Coronary artery (tissue), 2 donors: Measurements from ENCODE around the gene ATAD2B.
"Not testable (repeated sequence)": the region's sequence is repeated elsewhere in the genome, so short reads cannot be mapped to it uniquely, and the experiment has no call there.

Source experiments
- DNase-seq: peaks from one replicate; pipeline ENCODE4 v3.0.0-alpha.2; 2017; ENCODE audit warnings: low spot score
- H3K27ac ChIP-seq, 2 donors: fragments of 200-600 bp; sonication (generic); one replicate each; pipeline ENCODE4 v1.5.1; 2016 to 2019
- H3K4me3 ChIP-seq: fragments of 200-600 bp; sonication (generic); 2 replicates; pipeline ENCODE4 v1.5.1; 2016; ENCODE audit warnings: mild to moderate bottlenecking, moderate library complexity
- TF ChIP-seq, protein P1 (sequence below): fragments of 200-600 bp; sonication (generic); IDR thresholded peaks from one replicate; pipeline ENCODE4 v1.5.1; 2019; ENCODE audit warnings: antibody characterized with exemption

ATAD2B gene

DNA sequence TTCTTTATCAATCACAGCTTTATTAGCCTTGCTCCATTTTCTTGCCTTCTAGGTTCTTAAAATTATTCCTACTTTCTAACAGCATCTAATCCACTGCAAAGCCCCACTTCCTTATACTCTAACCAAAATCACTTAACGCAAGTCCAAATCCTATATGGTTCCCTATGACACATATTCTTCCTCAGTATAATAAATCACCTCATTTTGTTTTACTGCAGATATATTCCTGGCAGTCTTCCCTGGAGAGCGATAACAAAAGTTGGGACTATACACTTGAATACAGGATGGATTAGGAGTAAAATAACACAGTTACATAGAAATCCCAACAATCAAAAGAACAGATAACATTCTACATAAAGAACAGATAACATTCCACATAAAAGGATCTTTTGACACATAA lies 144.8 kb downstream of the ATAD2B start:
- H3K27ac ChIP-seq = no peak overlapping the region
- DNase-seq = no peak
- TF ChIP-seq, protein P1, sequence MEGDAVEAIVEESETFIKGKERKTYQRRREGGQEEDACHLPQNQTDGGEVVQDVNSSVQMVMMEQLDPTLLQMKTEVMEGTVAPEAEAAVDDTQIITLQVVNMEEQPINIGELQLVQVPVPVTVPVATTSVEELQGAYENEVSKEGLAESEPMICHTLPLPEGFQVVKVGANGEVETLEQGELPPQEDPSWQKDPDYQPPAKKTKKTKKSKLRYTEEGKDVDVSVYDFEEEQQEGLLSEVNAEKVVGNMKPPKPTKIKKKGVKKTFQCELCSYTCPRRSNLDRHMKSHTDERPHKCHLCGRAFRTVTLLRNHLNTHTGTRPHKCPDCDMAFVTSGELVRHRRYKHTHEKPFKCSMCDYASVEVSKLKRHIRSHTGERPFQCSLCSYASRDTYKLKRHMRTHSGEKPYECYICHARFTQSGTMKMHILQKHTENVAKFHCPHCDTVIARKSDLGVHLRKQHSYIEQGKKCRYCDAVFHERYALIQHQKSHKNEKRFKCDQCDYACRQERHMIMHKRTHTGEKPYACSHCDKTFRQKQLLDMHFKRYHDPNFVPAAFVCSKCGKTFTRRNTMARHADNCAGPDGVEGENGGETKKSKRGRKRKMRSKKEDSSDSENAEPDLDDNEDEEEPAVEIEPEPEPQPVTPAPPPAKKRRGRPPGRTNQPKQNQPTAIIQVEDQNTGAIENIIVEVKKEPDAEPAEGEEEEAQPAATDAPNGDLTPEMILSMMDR = no peak
- no peak overlapping the region for H3K4me3 ChIP-seq

DNA sequence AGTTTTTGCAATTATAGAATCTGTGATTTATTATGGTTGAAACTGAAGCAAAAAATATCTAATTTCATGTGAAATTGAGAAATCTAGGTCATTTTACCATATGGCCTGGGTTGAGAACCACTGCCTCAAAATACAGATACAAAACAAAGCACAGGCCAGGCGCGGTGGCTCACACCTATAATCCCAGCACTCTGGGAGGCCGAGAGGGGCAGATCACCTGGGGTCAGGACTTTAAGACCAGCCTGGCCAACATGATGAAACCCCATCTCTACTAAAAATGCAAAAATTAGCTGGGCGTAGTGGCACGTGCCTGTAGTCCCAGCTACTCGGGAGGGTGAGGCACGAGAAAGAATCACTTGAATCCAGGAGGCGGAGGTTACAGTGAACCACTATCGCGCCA lies 146.5 kb downstream of the ATAD2B start:
- not testable (repeated sequence) for H3K27ac ChIP-seq, H3K4me3 ChIP-seq, DNase-seq

DNA sequence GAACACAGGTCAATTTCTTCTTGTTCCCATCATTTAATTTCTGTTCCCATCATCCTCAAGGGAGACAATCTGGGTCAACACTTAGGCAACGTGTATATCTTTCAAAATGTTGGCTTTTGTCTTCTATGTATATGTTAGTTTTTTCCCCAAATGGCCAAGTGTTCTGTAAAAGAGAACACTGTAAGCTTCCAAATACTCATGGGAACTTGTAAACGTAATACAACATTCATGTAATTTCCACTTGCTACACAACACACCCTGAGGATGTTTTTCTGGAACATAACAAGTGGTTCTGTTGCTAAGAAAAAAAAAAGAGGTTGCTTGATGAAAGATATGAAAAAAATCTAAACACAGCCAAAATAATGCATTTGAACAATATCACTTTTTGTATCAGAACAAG lies 149.1 kb downstream of the ATAD2B start:
- Histone ChIP-seq H3K4me3 (no peak overlapping the region), H3K27ac (no peak overlapping the region)
- TF ChIP-seq, protein P1 = no peak
- no peak for DNase-seq

DNA sequence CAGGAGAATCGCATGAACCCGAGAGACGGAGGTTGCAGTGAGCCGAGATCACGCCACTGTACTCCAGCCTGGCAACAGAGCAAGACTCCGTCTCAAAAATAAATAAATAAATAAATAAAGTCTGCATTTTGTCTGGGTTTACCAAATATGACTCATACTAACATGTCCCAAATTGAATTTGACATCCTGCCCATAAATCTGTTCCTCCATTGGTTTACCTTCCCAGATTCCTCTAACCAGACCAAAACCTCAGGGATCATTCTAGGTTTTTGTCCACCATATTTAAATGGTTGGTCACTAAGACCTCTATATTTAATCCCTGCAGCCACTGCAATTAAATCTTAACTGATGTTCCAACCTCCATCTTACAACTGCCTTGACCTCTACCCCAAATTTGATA lies 150.9 kb downstream of the ATAD2B start:
- no peak overlapping the region for H3K4me3 ChIP-seq
- H3K27ac ChIP-seq = no peak overlapping the region
- TF ChIP-seq, protein P1 = no peak
- no peak for DNase-seq

DNA sequence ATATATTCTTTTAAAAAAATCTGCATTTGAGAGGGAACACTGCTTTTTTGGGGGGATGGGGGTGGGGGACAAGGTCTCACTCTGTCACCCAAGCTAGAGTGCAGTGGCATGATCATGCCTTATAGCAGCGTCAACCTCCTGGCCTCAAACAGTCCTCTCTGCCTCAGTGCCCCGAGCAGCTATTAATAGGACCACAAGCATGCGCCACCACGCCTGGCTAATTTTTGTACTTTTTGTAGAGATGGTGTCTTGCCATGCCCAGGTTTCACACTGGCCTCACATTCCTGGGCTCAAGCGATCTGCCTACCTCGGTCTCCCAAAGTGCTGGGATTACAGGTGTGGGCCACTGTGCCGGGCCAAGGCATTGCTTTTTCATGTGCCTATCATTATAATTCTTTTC lies 154.2 kb downstream of the ATAD2B start:
- no peak overlapping the region for H3K27ac ChIP-seq

DNA sequence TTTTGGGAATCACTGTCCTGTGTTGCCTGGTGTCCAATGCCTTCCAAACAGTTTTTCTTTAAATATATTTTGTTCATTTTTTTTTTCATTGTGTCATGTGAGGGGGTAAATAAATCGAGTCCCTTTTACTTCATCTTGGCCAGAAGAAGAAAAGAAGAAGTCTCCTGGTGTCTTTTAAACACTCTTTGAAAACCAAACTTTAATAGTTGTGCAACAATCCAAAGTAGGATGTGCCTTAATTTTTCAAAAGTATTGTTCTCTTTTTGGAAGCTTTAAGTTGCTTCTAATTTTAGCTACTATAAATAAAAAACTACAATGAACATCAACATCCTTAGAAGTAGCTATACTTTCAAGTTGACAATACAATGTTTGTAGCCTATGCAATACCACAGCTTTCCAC lies 154.9 kb downstream of the ATAD2B start:
- no peak overlapping the region for H3K4me3 ChIP-seq
- no peak for DNase-seq
- TF ChIP-seq, protein P1 = no peak

More for the DNA sequence above, 154.2 kb downstream of the ATAD2B start:
- TF ChIP-seq, protein P1 = no peak
- no peak overlapping the region for H3K4me3 ChIP-seq
- DNase-seq = no peak

DNA sequence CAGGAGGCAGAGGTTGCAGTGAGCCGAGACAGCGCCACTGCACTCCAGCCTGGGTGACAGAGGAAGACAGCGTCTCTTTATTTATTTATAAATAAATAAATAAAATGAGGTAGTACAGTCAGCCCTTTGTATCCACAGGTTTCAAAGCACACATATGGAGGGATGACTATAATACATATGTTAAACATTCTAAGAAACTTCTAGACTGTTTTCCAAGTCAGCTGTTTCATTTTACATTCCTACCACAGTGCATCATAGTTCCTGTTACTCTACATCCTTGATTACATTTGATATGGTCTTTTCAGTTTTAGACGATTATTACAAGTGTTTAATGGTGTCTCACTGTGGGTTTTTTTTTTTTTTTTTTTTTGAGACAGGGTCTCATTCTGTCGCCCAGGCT lies 157.6 kb downstream of the ATAD2B start:
- TF ChIP-seq, protein P1 = no peak
- Histone ChIP-seq H3K27ac (no peak overlapping the region), H3K4me3 (no peak overlapping the region)
- DNase-seq = no peak

More for the DNA sequence above, 154.9 kb downstream of the ATAD2B start:
- no peak overlapping the region for H3K27ac ChIP-seq
